Neural cell (in vitro differentiated cells): ENCODE data around the gene NF1. TPM values are rescaled to one million over a fixed set of nuclear protein-coding genes. Genes with fewer than 3 reads are reported as not detected.

Source experiments
- H2AFZ ChIP-seq: fragments of 200-600, 300-800 bp; sonication (generic), shearing (Covaris generic); 2 replicates; pipeline ENCODE4 v1.6.0; 2014; ENCODE audit warnings: low read depth, mild to moderate bottlenecking, antibody characterized with exemption, low read length, moderate library complexity
- H3F3A ChIP-seq: fragments of 200-600 bp; shearing (Covaris generic); 2 replicates; pipeline ENCODE4 v1.6.1; 2016; ENCODE audit warnings: mild to moderate bottlenecking, moderate library complexity, mixed read lengths, antibody characterized with exemption, low read length; ENCODE audit not compliant: insufficient read depth, poor library complexity, severe bottlenecking
- H3K27ac ChIP-seq: fragments of 200-600, 300-800 bp; sonication (generic), shearing (Covaris generic); 2 replicates; pipeline ENCODE4 v1.5.1; 2014; ENCODE audit warnings: mild to moderate bottlenecking, low read length, moderate library complexity
- H3K27me3 ChIP-seq: fragments of 300-800, 200-600 bp; sonication (generic), shearing (Covaris generic); 2 replicates; pipeline ENCODE4 v1.6.0; 2014; ENCODE audit warnings: mild to moderate bottlenecking, low read depth, low read length, moderate library complexity; ENCODE audit not compliant: insufficient read depth
- H3K36me3 ChIP-seq: fragments of 300-800, 200-600 bp; sonication (generic), shearing (Covaris generic); 2 replicates; pipeline ENCODE4 v1.5.1; 2014; ENCODE audit warnings: mild to moderate bottlenecking, antibody characterized with exemption, low read length, moderate library complexity; ENCODE audit not compliant: insufficient read depth
- H3K4me2 ChIP-seq: fragments of 300-800, 200-600 bp; sonication (generic), shearing (Covaris generic); 2 replicates; pipeline ENCODE4 v1.6.0; 2014; ENCODE audit warnings: mild to moderate bottlenecking, low read length
- H3K4me3 ChIP-seq: fragments of 300-800, 200-600 bp; sonication (generic), shearing (Covaris generic); 2 replicates; pipeline ENCODE4 v1.5.1; 2014; ENCODE audit warnings: mild to moderate bottlenecking, low read length, moderate library complexity
- H3K79me2 ChIP-seq: fragments of 200-600 bp; shearing (Covaris generic); replicated peaks from 2 replicates; pipeline ENCODE4 v1.6.0; 2014; ENCODE audit warnings: mild to moderate bottlenecking, low read length, moderate library complexity; ENCODE audit not compliant: insufficient read depth
- H3K9ac ChIP-seq: fragments of 300-800, 200-600 bp; sonication (generic), shearing (Covaris generic); 2 replicates; pipeline ENCODE4 v1.6.1; 2016; ENCODE audit warnings: mild to moderate bottlenecking, low read length, mixed read lengths
- H3K9me2 ChIP-seq: fragments of 200-600 bp; shearing (Covaris generic); 2 replicates; pipeline ENCODE4 v1.6.1; 2016; ENCODE audit warnings: mild to moderate bottlenecking, low read length, mixed read lengths; ENCODE audit not compliant: insufficient read depth
- H3K9me3 ChIP-seq: fragments of 200-600, 300-800 bp; sonication (generic), shearing (Covaris generic); 2 replicates; pipeline ENCODE4 v1.6.1; 2016; ENCODE audit warnings: mild to moderate bottlenecking, mixed run types, low read length, moderate library complexity, mixed read lengths
- H4K20me1 ChIP-seq: fragments of 200-600 bp; shearing (Covaris generic); 2 replicates; pipeline ENCODE4 v1.6.1; 2016; ENCODE audit warnings: mild to moderate bottlenecking, mixed run types; ENCODE audit not compliant: insufficient read depth
- CTCF ChIP-seq: fragments of 450-650 bp; IDR thresholded peaks from 2 replicates; pipeline ENCODE4 v1.5.1; 2014; ENCODE audit warnings: antibody characterized with exemption, mild to moderate bottlenecking, moderate library complexity; ENCODE audit not compliant: poor library complexity, severe bottlenecking
- EP300 ChIP-seq: fragments of 450-650 bp; conservative IDR thresholded peaks from 2 replicates; pipeline ENCODE4 v1.6.1; 2014; ENCODE audit warnings: antibody characterized with exemption, mild to moderate bottlenecking, moderate library complexity; ENCODE audit not compliant: poor library complexity, severe bottlenecking
- EZH2 ChIP-seq: fragments of 200-600, 300-800 bp; shearing (Covaris generic), sonication (generic); IDR thresholded peaks from 2 replicates; pipeline ENCODE4 v1.6.1; 2014; ENCODE audit warnings: antibody characterized with exemption, low read length, borderline replicate concordance, mild to moderate bottlenecking; ENCODE audit not compliant: insufficient read depth, poor library complexity, severe bottlenecking
- MXI1 ChIP-seq: fragments of 450-650 bp; conservative IDR thresholded peaks from 2 replicates; pipeline ENCODE4 v1.6.1; 2014; ENCODE audit warnings: antibody characterized with exemption, mild to moderate bottlenecking; ENCODE audit not compliant: poor library complexity, severe bottlenecking
- POLR2AphosphoS5 ChIP-seq: IDR thresholded peaks from 2 replicates; pipeline ENCODE4 v1.6.1; 2012
- RAD21 ChIP-seq: fragments of 450-650 bp; conservative IDR thresholded peaks from 2 replicates; pipeline ENCODE4 v1.6.1; 2014; ENCODE audit warnings: antibody characterized with exemption, mild to moderate bottlenecking, moderate library complexity
- REST ChIP-seq: IDR thresholded peaks from 2 replicates; pipeline ENCODE4 v1.6.1; 2012; ENCODE audit warnings: borderline replicate concordance
- SMC3 ChIP-seq: fragments of 450-650 bp; conservative IDR thresholded peaks from 2 replicates; pipeline ENCODE4 v1.6.1; 2014; ENCODE audit warnings: antibody characterized with exemption, mild to moderate bottlenecking, moderate library complexity; ENCODE audit not compliant: poor library complexity
- TAF1 ChIP-seq: IDR thresholded peaks from 2 replicates; pipeline ENCODE4 v1.6.1; 2012; ENCODE audit warnings: low read depth
- polyA plus RNA-seq: library from polyadenylated mRNA; depleted of rRNA; stranded (reverse); fragments of >200 nt; gene quantifications from 2 replicates; pipeline ENCODE4 v1.2.3, GENCODE V29; 2014

Gene NF1
- polyA plus RNA-seq, 1 donor from 2014 or later: 22.4 TPM

- Histone ChIP-seq H3K27me3 (no peaks in the 10 kb centered on the region), H3K9ac (no peak overlapping the region), H3K36me3 (no peaks in the 10 kb centered on the region), H3K9me2 (no peaks in the 10 kb centered on the region), H4K20me1 (no peaks in the 10 kb centered on the region), H3K79me2 (no peaks in the 10 kb centered on the region), H3K4me2 (no peak overlapping the region), H2AFZ (no peak overlapping the region), H3F3A (no peaks in the 10 kb centered on the region), H3K9me3 (no peaks in the 10 kb centered on the region), H3K27ac (no peak overlapping the region), H3K4me3 (no peak overlapping the region)
- TF ChIP-seq RAD21 (no peak), SMC3 (no peak), REST (no peak), CTCF (no peak), EP300 (no peak), POLR2AphosphoS5 (no peak), TAF1 (no peak), MXI1 (no peak), EZH2 (no peak)
Measured at GRCh38 chr17:31064707-31065106, 30.1 kb upstream of the NF1 start.

GRCh38 chr17:31067691-31068184 lies 27.0 kb upstream of the NF1 start:
- no peaks in the 10 kb centered on the region for H3K79me2 ChIP-seq
- H3K9ac ChIP-seq: no peak overlapping the region
- H3K36me3 ChIP-seq: no peaks in the 10 kb centered on the region
- no peaks in the 10 kb centered on the region for H3K9me3 ChIP-seq
- H3K4me3 ChIP-seq: no peak overlapping the region
- no peak overlapping the region for H3K27ac ChIP-seq
- no peaks in the 10 kb centered on the region for H4K20me1 ChIP-seq
- no peaks in the 10 kb centered on the region for H3K27me3 ChIP-seq
- H3F3A ChIP-seq: no peaks in the 10 kb centered on the region
- no peak overlapping the region for H3K4me2 ChIP-seq
- no peaks in the 10 kb centered on the region for H3K9me2 ChIP-seq
- no peak for TF ChIP-seq POLR2AphosphoS5
- TF ChIP-seq EP300: no peak
- TF ChIP-seq REST: no peak
- no peak for TF ChIP-seq CTCF
- TF ChIP-seq TAF1: no peak
- no peak for TF ChIP-seq RAD21
- TF ChIP-seq SMC3: no peak
- TF ChIP-seq EZH2: no peak
- TF ChIP-seq MXI1: no peak
- H2AFZ ChIP-seq: no peak overlapping the region
